HCT116 (cell line): ENCODE data around the gene DENND1A.

Experiments
- CTCF ChIP-seq, 3 experiments: fragments of 200-600 bp in 1 of 3; sonication (generic) in 1 of 3; IDR thresholded peaks in 2 of 3; conservative IDR thresholded peaks in 1 of 3; 2 replicates each; pipeline ENCODE4 v1.5.1; 2012 to 2017; ENCODE audit warnings: low read depth in 2 of 3, low read length in 2 of 3, antibody characterized with exemption in 1 of 3, borderline replicate concordance in 1 of 3, control low read depth in 1 of 3, mild to moderate bottlenecking in 1 of 3, mixed read lengths in 1 of 3, mixed run types in 1 of 3, moderate library complexity in 1 of 3; ENCODE audit not compliant: insufficient read depth in 1 of 3
- EGR1 ChIP-seq: IDR thresholded peaks from 2 replicates; pipeline ENCODE4 v1.6.1; 2012; ENCODE audit warnings: low read depth
- ELF1 ChIP-seq: IDR thresholded peaks from 2 replicates; pipeline ENCODE4 v1.6.1; 2012; ENCODE audit warnings: low read depth, borderline replicate concordance
- EZH2 ChIP-seq: fragments of 200-600 bp; sonication (generic); IDR thresholded peaks from 2 replicates; pipeline ENCODE4 v1.6.1; 2017; ENCODE audit warnings: antibody characterized with exemption, mixed run types
- EZH2phosphoT487 ChIP-seq: fragments of 200-600 bp; IDR thresholded peaks from 2 replicates; pipeline ENCODE4 v1.6.1; 2018; ENCODE audit warnings: antibody characterized with exemption, borderline replicate concordance
- FOSL1 ChIP-seq: IDR thresholded peaks from 2 replicates; pipeline ENCODE4 v1.6.1; 2012; ENCODE audit warnings: low read depth
- MAX ChIP-seq: IDR thresholded peaks from 2 replicates; pipeline ENCODE4 v1.6.1; 2012
- POLR2AphosphoS5 ChIP-seq: IDR thresholded peaks from 2 replicates; pipeline ENCODE4 v1.6.1; 2011; ENCODE audit warnings: mild to moderate bottlenecking, low read depth, low read length, moderate library complexity
- RAD21 ChIP-seq: IDR thresholded peaks from 2 replicates; pipeline ENCODE4 v1.6.1; 2012; ENCODE audit warnings: low read depth, mild to moderate bottlenecking
- REST ChIP-seq: IDR thresholded peaks from 2 replicates; pipeline ENCODE4 v1.6.1; 2012; ENCODE audit warnings: low read depth
- YY1 ChIP-seq: IDR thresholded peaks from 2 replicates; pipeline ENCODE4 v1.6.1; 2011; ENCODE audit warnings: low read length, low read depth, moderate library complexity, mild to moderate bottlenecking; ENCODE audit not compliant: insufficient replicate concordance; ENCODE audit errors: extremely low read depth
- ZBTB33 ChIP-seq: IDR thresholded peaks from 2 replicates; pipeline ENCODE4 v1.6.1; 2011; ENCODE audit warnings: mild to moderate bottlenecking, low read length, moderate library complexity; ENCODE audit not compliant: insufficient replicate concordance; ENCODE audit errors: extremely low read depth

GRCh38 chr9:123408313-123409262 lies 521.3 kb downstream of the DENND1A start:
- no peak for TF ChIP-seq CTCF (IDR thresholded peaks at IDR 0.05 in 2 of 3, conservative IDR thresholded peaks at IDR 0.05 in 1 of 3; ENCODE audit: borderline replicate concordance in 1 of 3, insufficient read depth in 1 of 3, low read depth in 2 of 3, low read length in 2 of 3)
- no peak for TF ChIP-seq POLR2AphosphoS5
- TF ChIP-seq REST: no peak
- no peak for TF ChIP-seq YY1
- TF ChIP-seq EZH2: no peak
- TF ChIP-seq RAD21: no peak
- TF ChIP-seq ELF1: no peak
- no peak for TF ChIP-seq EGR1
- TF ChIP-seq FOSL1: no peak
- TF ChIP-seq EZH2phosphoT487: no peak
- no peak for TF ChIP-seq ZBTB33
- no peak for TF ChIP-seq MAX
